Activated CD8-positive, alpha-beta memory T cell treated with anti-CD3 and anti-CD28 coated beads for 48 hours (primary cell): ENCODE measurements around the gene TRIO.
"Not testable (repeated sequence)": the region's sequence is repeated elsewhere in the genome, so short reads cannot be mapped to it uniquely, and the experiment has no call there.

ENCODE experiments used
- DNase-seq, 3 experiments: peaks; one replicate each; pipeline ENCODE4 v3.0.0-alpha.2; 2020; ENCODE audit warnings: low read depth in 2 of 3, low spot score in 2 of 3

The TRIO gene

GRCh38 chr5:14428302-14429081 lies 285.4 kb downstream of the TRIO start:
- no peak for DNase-seq

DNA sequence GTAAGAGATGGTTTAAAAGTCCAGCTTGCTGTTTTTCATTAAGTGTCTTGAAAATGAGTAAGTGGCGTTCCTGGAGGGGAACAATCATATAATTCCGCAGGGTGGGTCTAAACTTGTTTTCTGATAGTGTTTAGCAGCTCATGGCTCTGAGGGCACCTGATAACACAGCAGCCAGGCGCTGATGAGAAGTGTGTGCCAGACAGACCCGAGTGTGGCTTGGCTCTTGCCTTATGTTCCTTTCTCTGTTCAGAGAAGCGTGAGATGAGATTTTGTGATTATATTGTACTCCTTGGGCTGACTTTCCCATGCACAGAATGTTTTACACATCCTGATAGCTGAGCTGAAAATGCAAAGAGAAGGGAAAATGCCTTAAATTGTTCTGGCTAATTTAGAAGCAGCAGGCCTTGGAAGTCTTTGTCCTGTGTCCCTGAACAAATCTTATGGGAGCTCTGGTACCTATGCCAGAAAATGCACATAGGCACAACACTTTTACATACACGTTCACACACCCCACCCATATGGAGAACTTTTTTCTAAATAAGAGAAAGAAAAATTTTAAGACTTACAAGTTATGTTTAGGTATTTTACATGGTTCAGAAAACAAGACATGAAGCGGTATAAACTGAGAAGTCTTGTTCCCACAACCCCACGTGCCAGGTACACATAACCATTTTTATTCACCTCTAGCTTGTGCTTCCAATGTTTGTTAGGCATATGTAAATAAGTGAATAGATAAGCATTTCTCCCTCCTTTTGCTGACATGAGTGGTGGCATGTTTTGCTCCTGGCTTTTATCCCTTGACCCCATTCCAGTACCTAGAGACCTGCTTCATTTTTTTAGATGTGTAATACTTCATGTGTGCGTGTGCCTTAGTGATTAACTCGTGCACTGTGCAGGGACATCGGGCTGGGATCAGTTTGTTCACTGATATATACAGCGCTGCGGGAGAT lies 286.2 kb downstream of the TRIO start:
- DNase-seq = no peak

DNA sequence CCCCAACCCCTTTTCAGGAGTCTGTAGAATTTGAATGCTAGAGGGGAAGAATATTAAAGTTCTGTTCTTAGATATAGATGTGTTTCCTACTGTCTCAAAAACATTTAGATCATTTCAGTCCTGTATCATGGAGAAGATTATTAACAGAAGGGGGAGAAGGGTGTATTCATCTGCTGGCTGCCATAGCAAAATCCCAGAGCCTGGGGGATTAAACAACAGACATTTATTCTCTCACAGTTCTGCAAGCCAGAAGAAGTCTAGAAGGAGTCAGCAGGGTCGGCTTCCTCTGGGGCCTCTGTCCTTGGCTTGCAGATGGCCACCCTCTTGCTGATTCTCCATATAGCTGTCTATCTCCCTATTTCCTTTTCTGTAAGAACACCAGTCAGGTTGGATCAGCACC lies 288.4 kb downstream of the TRIO start:
- no peak for DNase-seq

DNA sequence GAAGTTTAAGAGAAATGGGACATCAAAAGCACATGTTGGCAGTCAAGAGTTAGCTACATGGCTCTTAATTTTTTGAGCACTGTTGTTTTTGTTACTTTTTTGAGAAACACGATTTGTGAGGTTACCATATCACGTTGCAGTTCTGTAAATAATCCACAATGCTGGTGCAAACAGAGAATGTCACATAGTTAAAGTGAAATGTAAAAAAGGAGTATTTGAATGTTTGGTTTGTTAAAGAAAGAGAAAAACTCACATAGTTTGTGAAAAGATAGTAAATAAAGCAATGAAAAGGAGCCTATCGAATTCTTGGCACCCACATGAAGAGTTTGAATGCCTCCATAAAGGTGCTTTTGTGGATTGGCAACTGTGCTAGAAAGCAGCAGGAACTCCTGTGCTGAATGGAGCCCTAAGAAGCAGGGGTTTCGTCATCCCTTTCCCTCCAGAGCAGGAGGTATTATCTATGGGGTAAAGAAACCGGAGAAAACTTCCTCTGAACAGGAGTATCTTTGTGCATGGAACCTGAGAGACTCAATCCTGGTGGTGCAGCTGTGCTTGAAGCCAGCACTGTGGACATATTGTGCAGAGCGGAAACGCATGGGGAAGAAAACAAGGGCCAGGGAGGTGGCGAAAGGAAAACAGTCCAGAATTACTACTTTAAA lies 289.9 kb downstream of the TRIO start:
- no peak for DNase-seq

- DNase-seq = no peak
Observed at GRCh38 chr5:14435481-14435880, 292.3 kb downstream of the TRIO start.

GRCh38 chr5:14436122-14436521 lies 293.0 kb downstream of the TRIO start:
- DNase-seq = not testable (repeated sequence)

- DNase-seq = no peak
Observed at GRCh38 chr5:14436801-14437542, 293.8 kb downstream of the TRIO start.

- DNase-seq = no peak
Observed at GRCh38 chr5:14438195-14438606, 295.1 kb downstream of the TRIO start.

DNA sequence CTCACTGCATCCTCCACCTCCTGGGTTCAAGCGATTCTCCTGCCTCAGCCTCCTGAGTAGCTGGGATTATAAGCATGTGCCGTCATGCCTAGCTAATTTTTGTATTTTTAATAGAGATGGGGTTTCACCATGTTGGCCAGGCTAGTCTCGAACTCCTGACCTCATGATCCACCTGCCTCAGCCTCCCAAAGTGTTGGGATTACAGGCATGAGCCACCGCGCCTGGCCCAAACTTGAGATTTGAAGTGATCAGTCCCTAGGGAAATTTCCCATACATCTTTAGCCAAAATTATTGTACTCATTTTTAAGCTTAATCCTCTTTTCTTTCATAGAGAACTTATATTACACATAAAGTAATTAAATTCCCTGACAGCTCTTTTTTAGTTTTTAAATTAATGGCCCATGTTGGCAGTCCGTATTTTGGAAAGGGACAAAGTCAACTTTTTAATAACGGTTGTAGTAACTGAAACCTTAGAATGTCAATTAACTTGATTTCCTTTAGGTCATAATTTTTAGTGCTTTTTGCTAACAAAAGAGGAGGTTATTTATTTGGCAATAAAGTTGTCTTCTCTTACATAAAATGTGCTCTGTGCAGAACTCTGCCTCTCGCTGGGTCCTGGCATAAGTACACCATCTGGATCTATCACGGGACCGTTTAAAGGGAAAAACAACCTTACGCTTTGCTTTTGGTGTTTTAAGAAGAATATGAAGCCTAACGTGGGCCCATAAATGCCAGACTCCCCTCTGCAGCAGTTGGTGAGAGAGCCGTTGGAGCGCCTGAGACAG lies 296.1 kb downstream of the TRIO start:
- DNase-seq = no peak

DNA sequence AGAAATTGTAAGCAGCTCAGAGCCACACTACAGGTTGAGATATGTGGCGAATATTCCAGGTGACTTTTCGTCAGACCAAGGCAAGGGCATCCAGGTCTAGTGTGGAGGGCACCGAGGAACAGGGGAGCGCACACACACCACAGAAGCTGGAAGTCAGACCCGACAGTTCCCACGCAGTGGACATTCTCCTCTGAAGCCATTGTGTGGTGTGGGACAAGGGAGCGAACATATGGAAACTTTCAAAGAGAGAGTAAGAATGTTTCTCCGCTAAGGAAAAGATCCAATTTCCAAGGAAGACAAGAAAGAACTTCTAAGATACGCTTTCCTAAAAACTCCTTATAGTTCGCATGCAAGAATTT lies 297.1 kb downstream of the TRIO start:
- no peak for DNase-seq

- no peak for DNase-seq
Observed at GRCh38 chr5:14440582-14441431, 297.7 kb downstream of the TRIO start.

DNA sequence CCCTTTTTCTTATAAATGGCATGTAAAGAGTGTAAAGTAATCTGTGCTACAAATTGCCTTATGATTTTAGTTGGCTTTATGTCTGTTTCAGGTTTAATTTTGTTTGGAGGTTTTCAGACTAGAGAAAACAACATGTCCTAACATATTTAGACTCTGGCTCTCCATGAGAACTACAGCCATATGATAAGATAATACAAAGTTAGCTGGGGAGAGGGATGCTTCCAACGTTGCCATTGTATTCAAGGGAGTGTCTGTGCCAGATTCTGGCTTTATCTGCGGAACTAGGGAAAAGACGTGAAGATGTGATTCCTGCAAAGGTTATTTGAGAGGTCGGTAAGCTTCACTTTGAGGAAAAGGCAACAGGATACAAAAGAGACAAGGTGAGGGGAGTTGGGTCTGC lies 298.5 kb downstream of the TRIO start:
- no peak for DNase-seq

GRCh38 chr5:14442536-14442935 lies 299.4 kb downstream of the TRIO start:
- no peak for DNase-seq

GRCh38 chr5:14443671-14444093 lies 300.5 kb downstream of the TRIO start:
- DNase-seq = no peak

DNA sequence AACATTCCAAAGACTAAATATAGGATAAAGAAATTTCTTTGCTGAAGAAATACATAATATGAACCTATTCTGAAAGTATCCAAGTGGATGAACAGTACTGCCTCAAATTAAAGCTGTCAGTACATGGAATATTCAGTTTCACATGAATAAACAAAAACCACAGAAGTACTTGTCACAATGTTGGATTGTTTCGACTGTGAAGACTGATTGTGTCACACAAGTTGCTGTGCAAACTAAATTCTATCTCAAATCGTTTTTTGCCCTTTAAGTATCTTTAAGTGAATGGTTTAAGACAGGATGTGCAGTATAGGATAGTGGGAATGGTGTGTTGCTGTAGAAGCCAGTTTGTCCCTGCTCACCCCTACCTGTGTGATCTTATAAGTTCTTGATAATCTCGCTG lies 301.0 kb downstream of the TRIO start:
- DNase-seq = no peak

GRCh38 chr5:14445013-14445412 lies 301.9 kb downstream of the TRIO start:
- no peak for DNase-seq

GRCh38 chr5:14445576-14446290 lies 302.6 kb downstream of the TRIO start:
- DNase-seq = no peak
